ENCODE measurements around the gene MX2.

GRCh38 chr21:41316200-41317062 is 45.4 kb upstream of the MX2 start, which contains the start of gene FAM3B:
- no peak for TF ChIP-seq JUND (IDR thresholded peaks at IDR 0.05)
- TF ChIP-seq TAF1 (conservative IDR thresholded peaks at IDR 0.05), result no peak
- no peak for TF ChIP-seq CTCF (IDR thresholded peaks at IDR 0.05; ENCODE audit: low read depth, low read length, missing input control)
- TF ChIP-seq MAX (IDR thresholded peaks at IDR 0.05), result no peak
- no peak for TF ChIP-seq YY1 (IDR thresholded peaks at IDR 0.05)
- no peak for TF ChIP-seq GABPA (IDR thresholded peaks at IDR 0.05 in 1 of 2, conservative IDR thresholded peaks at IDR 0.05 in 1 of 2)
- TF ChIP-seq RAD21 (IDR thresholded peaks at IDR 0.05), result no peak
